NCI-H748 treated with DMSO at 0.1 percent for 48 hours (cell line): ENCODE measurements around the gene CASP1.

ENCODE experiments used
- DNase-seq: peaks from one replicate; lab custom pipeline; 2025; lab: John Stamatoyannopoulos, UW

CASP1 gene

GRCh38 chr11:104984808-104985207 is 50.1 kb downstream of the CASP1 start:
- no peak for DNase-seq

GRCh38 chr11:104979839-104980238 is 55.1 kb downstream of the CASP1 start:
- no peak for DNase-seq
